ENCODE data around the gene SCLT1. TPM values are rescaled to one million over a fixed set of nuclear protein-coding genes. Genes with fewer than 3 reads are reported as not detected.

SCLT1 gene
- total RNA-seq, 1 experiment from 2014 or later = 24.1 TPM

DNA sequence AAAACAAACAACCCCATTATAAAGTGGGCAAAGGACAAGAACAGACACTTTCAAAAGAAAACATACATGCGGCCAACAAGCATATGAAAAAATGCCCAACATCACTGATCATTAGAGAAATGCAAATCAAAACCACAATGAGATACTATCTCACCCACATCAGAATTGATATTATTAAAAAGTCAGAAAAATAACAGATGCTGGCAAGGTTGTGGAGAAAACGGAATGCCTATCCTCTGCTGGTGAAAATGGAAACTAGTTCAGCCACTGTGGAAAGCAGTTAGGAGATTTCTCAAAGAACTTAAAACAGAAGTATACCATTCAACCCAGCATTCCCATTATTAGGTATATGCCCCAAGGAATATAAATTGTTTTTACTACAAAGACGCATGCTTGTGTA is 171.4 kb downstream of the SCLT1 start:
- peaks cover 4% of the 10 kb centered on the region for H3K9me3 ChIP-seq (ENCODE audit: low read depth, low read length, poor library complexity, severe bottlenecking)
- intact Hi-C loops (cut with micrococcal nuclease; ENCODE audit: unreplicated experiment) = no loop called here
- no peaks in the 10 kb centered on the region for H3K27me3 ChIP-seq (replicated peaks; ENCODE audit: insufficient read depth, low read depth, low read length, poor library complexity)
- H3K36me3 ChIP-seq (ENCODE audit: insufficient read depth, low read length, poor library complexity, severe bottlenecking) = peaks cover 4% of the 10 kb centered on the region
- BruUV-seq (replicated peaks) = no TSS peak
- DNase-seq (ENCODE audit: low spot score) = no peak
- no peaks in the 10 kb centered on the region for H3K4me1 ChIP-seq (ENCODE audit: insufficient read depth, low read length, poor library complexity, severe bottlenecking)
- H3K27ac ChIP-seq (ENCODE audit: low read depth, low read length, poor library complexity, severe bottlenecking) = no peak overlapping the region
- no peak for TF ChIP-seq EZH2 (IDR thresholded peaks at IDR 0.05; ENCODE audit: borderline replicate concordance, low read depth, low read length, poor library complexity, severe bottlenecking)
- TF ChIP-seq, protein P1, sequence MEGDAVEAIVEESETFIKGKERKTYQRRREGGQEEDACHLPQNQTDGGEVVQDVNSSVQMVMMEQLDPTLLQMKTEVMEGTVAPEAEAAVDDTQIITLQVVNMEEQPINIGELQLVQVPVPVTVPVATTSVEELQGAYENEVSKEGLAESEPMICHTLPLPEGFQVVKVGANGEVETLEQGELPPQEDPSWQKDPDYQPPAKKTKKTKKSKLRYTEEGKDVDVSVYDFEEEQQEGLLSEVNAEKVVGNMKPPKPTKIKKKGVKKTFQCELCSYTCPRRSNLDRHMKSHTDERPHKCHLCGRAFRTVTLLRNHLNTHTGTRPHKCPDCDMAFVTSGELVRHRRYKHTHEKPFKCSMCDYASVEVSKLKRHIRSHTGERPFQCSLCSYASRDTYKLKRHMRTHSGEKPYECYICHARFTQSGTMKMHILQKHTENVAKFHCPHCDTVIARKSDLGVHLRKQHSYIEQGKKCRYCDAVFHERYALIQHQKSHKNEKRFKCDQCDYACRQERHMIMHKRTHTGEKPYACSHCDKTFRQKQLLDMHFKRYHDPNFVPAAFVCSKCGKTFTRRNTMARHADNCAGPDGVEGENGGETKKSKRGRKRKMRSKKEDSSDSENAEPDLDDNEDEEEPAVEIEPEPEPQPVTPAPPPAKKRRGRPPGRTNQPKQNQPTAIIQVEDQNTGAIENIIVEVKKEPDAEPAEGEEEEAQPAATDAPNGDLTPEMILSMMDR (conservative IDR thresholded peaks at IDR 0.05; ENCODE audit: low read depth, low read length) = no peak
- no peak overlapping the region for H3K4me3 ChIP-seq (ENCODE audit: low read depth, low read length, poor library complexity, severe bottlenecking)
- ChIA-PET POLR2A (ENCODE audit: low non-redundant PET) (no interaction called here), CTCF (no interaction called here)

DNA sequence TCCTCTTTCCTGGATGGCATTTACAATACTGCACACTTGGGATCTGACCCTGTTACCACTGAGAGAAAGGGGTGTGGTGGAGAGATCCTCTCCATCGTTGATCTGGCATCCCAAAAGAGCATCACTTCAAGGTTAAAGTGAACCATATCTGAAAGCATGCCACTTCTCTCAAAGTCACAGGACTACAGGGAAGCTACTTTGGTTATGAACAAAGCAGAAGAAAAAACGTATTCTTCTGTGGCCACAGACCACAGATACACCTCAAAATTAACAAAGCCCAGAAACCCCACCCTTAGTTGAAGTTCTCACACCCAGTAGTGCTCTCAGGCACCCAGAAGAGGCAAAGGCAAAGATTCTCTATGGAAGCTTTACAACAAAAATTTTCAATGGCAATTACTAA is 175.6 kb downstream of the SCLT1 start:
- Histone ChIP-seq H3K27ac (ENCODE audit: low read depth, low read length, poor library complexity, severe bottlenecking) (no peak overlapping the region), H3K36me3 (ENCODE audit: insufficient read depth, low read length, poor library complexity, severe bottlenecking) (no peaks in the 10 kb centered on the region), H3K27me3 (replicated peaks; ENCODE audit: insufficient read depth, low read depth, low read length, poor library complexity) (no peaks in the 10 kb centered on the region), H3K4me1 (ENCODE audit: insufficient read depth, low read length, poor library complexity, severe bottlenecking) (no peaks in the 10 kb centered on the region), H3K4me3 (ENCODE audit: low read depth, low read length, poor library complexity, severe bottlenecking) (no peak overlapping the region), H3K9me3 (ENCODE audit: low read depth, low read length, poor library complexity, severe bottlenecking) (no peaks in the 10 kb centered on the region)
- POLR2A ChIA-PET (ENCODE audit: low non-redundant PET) = no interaction called here
- CTCF ChIA-PET = no interaction called here
- BruUV-seq (replicated peaks) = no TSS peak
- DNase-seq (ENCODE audit: low spot score) = no peak
- TF ChIP-seq EZH2 (IDR thresholded peaks at IDR 0.05; ENCODE audit: borderline replicate concordance, low read depth, low read length, poor library complexity, severe bottlenecking) = no peak
- TF ChIP-seq, protein P1 (conservative IDR thresholded peaks at IDR 0.05; ENCODE audit: low read depth, low read length) = no peak
- intact Hi-C loops (cut with micrococcal nuclease; ENCODE audit: unreplicated experiment) = no loop called here

DNA sequence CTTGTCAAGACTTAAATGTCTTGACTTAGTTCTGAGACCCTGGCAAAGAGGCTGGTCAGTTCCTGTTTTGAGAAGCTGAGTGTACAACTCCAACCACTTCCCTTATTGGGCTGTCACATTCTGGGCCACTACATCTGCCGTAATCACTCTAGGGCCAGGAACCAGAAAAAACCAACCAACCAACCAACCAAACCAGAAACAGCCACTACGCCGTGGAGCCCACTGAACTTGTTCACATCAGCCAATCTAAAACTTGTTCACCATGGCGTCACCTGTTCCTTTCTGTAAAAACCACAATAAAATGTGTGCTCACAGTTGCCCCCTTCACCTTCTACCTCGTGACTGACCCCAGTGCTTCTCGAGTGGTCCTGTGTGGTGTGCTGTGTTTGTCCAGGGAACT is 176.5 kb downstream of the SCLT1 start:
- ChIA-PET POLR2A (ENCODE audit: low non-redundant PET) (no interaction called here), CTCF (no interaction called here)
- intact Hi-C loops (cut with micrococcal nuclease; ENCODE audit: unreplicated experiment) = no loop called here
- no peaks in the 10 kb centered on the region for H3K36me3 ChIP-seq (ENCODE audit: insufficient read depth, low read length, poor library complexity, severe bottlenecking)
- no peak overlapping the region for H3K27ac ChIP-seq (ENCODE audit: low read depth, low read length, poor library complexity, severe bottlenecking)
- H3K4me3 ChIP-seq (ENCODE audit: low read depth, low read length, poor library complexity, severe bottlenecking) = no peak overlapping the region
- TF ChIP-seq, protein P1 (conservative IDR thresholded peaks at IDR 0.05; ENCODE audit: low read depth, low read length) = no peak
- no peaks in the 10 kb centered on the region for H3K9me3 ChIP-seq (ENCODE audit: low read depth, low read length, poor library complexity, severe bottlenecking)
- no peak for DNase-seq (ENCODE audit: low spot score)
- no peaks in the 10 kb centered on the region for H3K27me3 ChIP-seq (replicated peaks; ENCODE audit: insufficient read depth, low read depth, low read length, poor library complexity)
- BruUV-seq (replicated peaks) = no TSS peak
- H3K4me1 ChIP-seq (ENCODE audit: insufficient read depth, low read length, poor library complexity, severe bottlenecking) = no peaks in the 10 kb centered on the region

All from A673 (cell line).